ENCODE results near the gene TUBA1C. TPM values are rescaled to one million over a fixed set of nuclear protein-coding genes. Genes with fewer than 3 reads are reported as not detected.
"Not testable (repeated sequence)": the region's sequence is repeated elsewhere in the genome, so short reads cannot be mapped to it uniquely, and the experiment has no call there.

TUBA1C gene
- total RNA-seq, 4 donors from 2014 or later = 207 to 331 (median 263) TPM

DNA sequence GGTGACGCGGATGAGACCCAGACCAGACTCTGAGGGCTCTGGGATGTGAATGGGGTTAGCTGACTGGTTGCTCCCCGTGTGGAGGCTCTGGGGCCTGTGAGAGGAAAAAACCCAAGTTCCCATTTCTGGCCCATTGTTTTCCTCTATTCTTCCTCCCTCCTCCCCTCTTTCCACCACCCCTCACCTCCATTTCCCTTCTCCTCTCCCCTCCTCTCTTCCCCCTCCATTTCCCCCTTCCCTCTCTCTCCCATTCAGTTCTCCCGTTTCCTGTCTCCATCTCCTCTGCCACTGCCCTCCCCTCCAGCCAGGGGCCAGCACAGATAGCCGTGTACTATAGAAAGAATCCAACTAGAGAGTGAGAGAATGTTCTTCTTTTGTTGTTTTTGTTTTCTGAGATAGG lies 17.4 kb downstream of the TUBA1C start:
- Histone ChIP-seq H3K27ac (no peak overlapping the region), H3K4me1 (peaks cover 0 to 5% (median 0%) of the 10 kb centered on the region in 4 donors), H3K4me3 (no peak overlapping the region), H3K9me3 (no peaks in the 10 kb centered on the region), H3K27me3 (peaks cover 35% of the 10 kb centered on the region), H3K36me3 (no peaks in the 10 kb centered on the region)
- TF ChIP-seq, protein P1, sequence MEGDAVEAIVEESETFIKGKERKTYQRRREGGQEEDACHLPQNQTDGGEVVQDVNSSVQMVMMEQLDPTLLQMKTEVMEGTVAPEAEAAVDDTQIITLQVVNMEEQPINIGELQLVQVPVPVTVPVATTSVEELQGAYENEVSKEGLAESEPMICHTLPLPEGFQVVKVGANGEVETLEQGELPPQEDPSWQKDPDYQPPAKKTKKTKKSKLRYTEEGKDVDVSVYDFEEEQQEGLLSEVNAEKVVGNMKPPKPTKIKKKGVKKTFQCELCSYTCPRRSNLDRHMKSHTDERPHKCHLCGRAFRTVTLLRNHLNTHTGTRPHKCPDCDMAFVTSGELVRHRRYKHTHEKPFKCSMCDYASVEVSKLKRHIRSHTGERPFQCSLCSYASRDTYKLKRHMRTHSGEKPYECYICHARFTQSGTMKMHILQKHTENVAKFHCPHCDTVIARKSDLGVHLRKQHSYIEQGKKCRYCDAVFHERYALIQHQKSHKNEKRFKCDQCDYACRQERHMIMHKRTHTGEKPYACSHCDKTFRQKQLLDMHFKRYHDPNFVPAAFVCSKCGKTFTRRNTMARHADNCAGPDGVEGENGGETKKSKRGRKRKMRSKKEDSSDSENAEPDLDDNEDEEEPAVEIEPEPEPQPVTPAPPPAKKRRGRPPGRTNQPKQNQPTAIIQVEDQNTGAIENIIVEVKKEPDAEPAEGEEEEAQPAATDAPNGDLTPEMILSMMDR (IDR thresholded peaks at IDR 0.05) = no peak
- TF ChIP-seq EP300 (IDR thresholded peaks at IDR 0.05; ENCODE audit: low read depth) = no peak
- TF ChIP-seq POLR2AphosphoS5 (IDR thresholded peaks at IDR 0.05) = no peak
- TF ChIP-seq POLR2A (IDR thresholded peaks at IDR 0.05) = no peak
- in situ Hi-C loops (cut with MboI; ENCODE audit: low pct_ligation_motif_present in 1 of 4, low pct_unique_long_range_greater_than_20kb in 1 of 4, low sequenced_read_pairs in 3 of 4) = loop anchor here in 1 of 4 donors (10.0 kb wide), 1 partner anchor 52 kb away; the partner anchor contains the start of gene C1QL4
- DNase-seq = no peak
- WGBS, 2 donors (ENCODE audit: low coverage in 1 of 2) = 64 to 81% methylated on average over 4 to 5 of the region's 5 CpGs
- intact Hi-C loops (cut with DNase I; ENCODE audit: low total_unique reads) = no loop called here

DNA sequence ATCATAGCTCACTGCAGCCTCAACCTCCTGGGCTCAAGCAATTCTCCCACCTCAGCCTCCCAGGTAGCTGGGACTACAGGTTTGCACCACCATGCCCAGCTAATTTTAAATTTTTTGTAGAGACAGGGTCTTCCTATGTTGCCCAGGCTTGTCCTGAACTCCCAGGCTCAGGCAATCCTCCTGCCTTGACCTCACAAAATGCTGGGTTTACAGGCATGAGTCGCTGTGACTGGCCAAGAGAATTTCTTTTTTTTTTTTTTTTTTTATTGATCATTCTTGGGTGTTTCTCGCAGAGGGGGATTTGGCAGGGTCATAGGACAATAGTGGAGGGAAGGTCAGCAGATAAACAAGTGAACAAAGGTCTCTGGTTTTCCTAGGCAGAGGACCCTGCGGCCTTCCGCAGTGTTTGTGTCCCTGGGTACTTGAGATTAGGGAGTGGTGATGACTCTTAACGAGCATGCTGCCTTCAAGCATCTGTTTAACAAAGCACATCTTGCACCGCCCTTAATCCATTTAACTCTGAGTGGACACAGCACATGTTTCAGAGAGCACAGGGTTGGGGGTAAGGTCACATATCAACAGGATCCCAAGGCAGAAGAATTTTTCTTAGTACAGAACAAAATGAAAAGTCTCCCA lies 18.0 kb downstream of the TUBA1C start:
- H3K36me3 ChIP-seq; H3K27ac ChIP-seq; H3K4me3 ChIP-seq; H3K9me3 ChIP-seq; DNase-seq; intact Hi-C loops (cut with DNase I; ENCODE audit: low total_unique reads); H3K4me1 ChIP-seq: not testable (repeated sequence)
- in situ Hi-C loops (cut with MboI; ENCODE audit: low pct_ligation_motif_present in 1 of 4, low pct_unique_long_range_greater_than_20kb in 1 of 4, low sequenced_read_pairs in 3 of 4) = loop anchor here in 1 of 4 donors (10.0 kb wide), 1 partner anchor 52 kb away; the partner anchor contains the start of gene C1QL4
- whole genome bisulfite sequencing, 2 donors (ENCODE audit: low coverage in 1 of 2) = 72% methylated on average over 2 of the region's 6 CpGs; no CpG with 5 or more reads in 1 of the 2 donors
- peaks cover 41% of the 10 kb centered on the region for H3K27me3 ChIP-seq

DNA sequence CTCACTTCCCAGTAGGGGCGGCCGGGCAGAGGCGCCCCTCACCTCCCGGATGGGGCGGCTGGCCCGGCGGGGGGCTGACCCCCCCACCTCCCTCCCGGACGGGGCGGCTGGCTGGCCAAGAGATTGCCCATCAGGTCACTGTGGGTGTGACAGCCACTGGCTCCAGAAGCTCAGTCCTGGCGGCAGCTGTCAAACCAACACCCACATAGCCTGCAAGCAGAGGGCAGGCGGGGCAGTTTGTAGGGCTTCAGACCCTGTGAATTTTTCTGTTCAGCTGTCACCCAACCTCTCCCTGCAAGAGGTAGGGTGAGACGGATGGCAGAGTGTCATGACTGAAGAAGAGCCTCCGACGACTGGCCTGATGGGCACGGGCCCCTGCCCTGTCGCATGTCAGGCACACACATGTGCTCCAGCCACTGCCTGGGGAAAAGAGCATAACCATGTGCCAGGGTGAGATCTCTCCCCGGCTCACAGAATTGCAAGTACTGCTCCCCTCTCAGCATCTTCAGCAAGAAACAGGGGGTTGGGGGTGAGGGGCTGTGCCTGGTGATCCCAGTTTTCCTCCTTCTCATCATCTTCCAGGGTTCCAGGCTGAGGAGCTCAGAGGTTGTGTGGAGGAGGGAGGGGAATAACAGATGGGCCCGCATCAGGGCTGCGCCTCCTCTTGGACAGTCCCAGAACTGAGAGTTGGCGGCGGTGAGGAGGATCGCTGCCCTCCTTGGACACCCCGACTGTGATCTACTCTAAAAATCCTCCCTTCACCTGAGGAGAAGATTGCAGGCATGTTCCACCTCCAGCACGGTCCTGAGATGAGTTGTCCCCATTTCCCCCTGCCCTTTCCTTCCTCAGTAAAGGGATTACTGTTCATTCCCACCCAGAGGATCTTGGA lies 18.9 kb downstream of the TUBA1C start:
- in situ Hi-C loops (cut with MboI; ENCODE audit: low pct_ligation_motif_present in 1 of 4, low pct_unique_long_range_greater_than_20kb in 1 of 4, low sequenced_read_pairs in 3 of 4) (loop anchor here in 1 of 4 donors (10.0 kb wide), 1 partner anchor 51 kb away; the partner anchor contains the start of gene C1QL4), intact Hi-C loops (cut with DNase I; ENCODE audit: low total_unique reads) (no loop called here)
- Histone ChIP-seq H3K27ac (no peak overlapping the region), H3K9me3 (no peaks in the 10 kb centered on the region), H3K4me1 (peaks cover 0 to 5% (median 0%) of the 10 kb centered on the region in 4 donors), H3K36me3 (no peaks in the 10 kb centered on the region), H3K27me3 (peaks cover 44% of the 10 kb centered on the region), H3K4me3 (no peak overlapping the region)
- 73 to 78% methylated on average over 2 to 24 of the region's 25 CpGs for WGBS, 2 donors (ENCODE audit: low coverage in 1 of 2)
- DNase-seq = no peak
- TF ChIP-seq POLR2AphosphoS5 (IDR thresholded peaks at IDR 0.05) (no peak), POLR2A (IDR thresholded peaks at IDR 0.05) (no peak), EP300 (IDR thresholded peaks at IDR 0.05; ENCODE audit: low read depth) (no peak)
- TF ChIP-seq, protein P1 (IDR thresholded peaks at IDR 0.05) = no peak

DNA sequence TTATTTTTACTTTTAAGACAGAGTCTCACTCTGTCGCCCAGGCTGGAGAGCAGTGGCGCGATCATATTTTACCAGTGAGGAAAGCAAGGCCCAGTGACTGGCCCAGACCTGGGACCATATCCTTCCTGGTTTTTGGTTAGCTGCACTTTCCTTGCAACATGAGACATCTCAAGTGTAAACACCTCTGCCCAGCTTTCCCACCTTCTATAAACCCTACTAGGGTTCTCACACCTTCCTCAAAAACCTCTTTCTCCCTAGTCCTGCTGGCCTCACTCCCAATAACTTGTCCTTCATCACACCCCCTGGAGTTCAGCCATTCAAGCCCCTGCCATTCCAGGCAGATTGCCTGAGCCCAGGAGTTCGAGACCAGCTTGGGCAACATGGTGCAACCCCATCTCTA lies 19.8 kb downstream of the TUBA1C start:
- no peak overlapping the region for H3K4me3 ChIP-seq
- H3K9me3 ChIP-seq = no peaks in the 10 kb centered on the region
- no peak overlapping the region for H3K27ac ChIP-seq
- in situ Hi-C loops (cut with MboI; ENCODE audit: low pct_ligation_motif_present in 1 of 4, low pct_unique_long_range_greater_than_20kb in 1 of 4, low sequenced_read_pairs in 3 of 4) = loop anchor here in 1 of 4 donors (10.0 kb wide), 1 partner anchor 50 kb away; the partner anchor contains the start of gene C1QL4
- H3K27me3 ChIP-seq = peaks cover 51% of the 10 kb centered on the region
- TF ChIP-seq POLR2AphosphoS5 (IDR thresholded peaks at IDR 0.05) (no peak), POLR2A (IDR thresholded peaks at IDR 0.05) (no peak), EP300 (IDR thresholded peaks at IDR 0.05; ENCODE audit: low read depth) (no peak)
- TF ChIP-seq, protein P1 (IDR thresholded peaks at IDR 0.05) = no peak
- WGBS, 2 donors (ENCODE audit: low coverage in 1 of 2) = 42 to 86% methylated on average over 2 to 4 of the region's 4 CpGs
- no peaks in the 10 kb centered on the region for H3K36me3 ChIP-seq
- intact Hi-C loops (cut with DNase I; ENCODE audit: low total_unique reads) = no loop called here
- no peaks in the 10 kb centered on the region for H3K4me1 ChIP-seq
- DNase-seq = no peak
